Activated naive CD4-positive, alpha-beta T cell (primary cell): ENCODE results near the gene MUC3A.
"Not testable (repeated sequence)": the region's sequence is repeated elsewhere in the genome, so short reads cannot be mapped to it uniquely, and the experiment has no call there.

Experiments
- DNase-seq, 4 experiments: peaks; one replicate each; lab custom pipeline; 2025; lab: John Stamatoyannopoulos, UW

The MUC3A gene

DNA sequence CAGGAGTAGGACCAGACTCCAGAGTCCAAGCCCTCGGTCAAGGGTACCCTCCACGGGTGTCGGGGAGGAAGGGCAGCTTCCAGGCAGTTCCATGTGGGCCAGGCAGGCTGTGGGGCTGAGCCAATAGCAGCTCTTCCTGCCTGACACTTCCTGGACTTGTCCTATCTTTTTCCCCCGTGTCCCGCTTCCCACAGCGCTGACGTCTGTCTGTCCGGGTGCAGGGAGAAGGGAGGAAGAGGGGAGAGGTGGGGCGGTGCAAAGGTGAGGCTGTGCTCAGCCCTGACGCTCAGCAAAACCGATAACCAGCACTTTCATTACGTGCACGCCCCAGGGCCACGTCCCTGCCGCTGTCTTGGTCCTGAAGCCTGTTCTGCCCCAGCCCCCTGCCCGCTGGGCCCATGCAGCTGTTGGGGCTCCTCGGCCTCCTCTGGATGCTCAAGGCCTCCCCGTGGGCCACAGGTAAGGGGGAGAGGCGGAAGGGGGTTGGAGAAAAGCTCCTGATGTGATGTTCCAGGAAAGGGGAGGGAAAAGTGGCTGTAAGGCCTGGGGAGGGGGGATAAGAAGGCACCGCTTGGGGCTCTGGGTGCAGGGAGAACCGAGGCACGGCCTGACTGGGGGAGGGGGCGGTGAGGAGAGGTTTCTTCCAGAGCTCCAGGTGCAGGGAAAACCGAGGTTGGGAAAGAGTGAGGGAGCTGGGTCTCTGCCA, at the start of gene MUC3A:
Gene MUC3A, plus strand, starts transcription at position 308 of the 706 bp plus-strand sequence. Its CDS starts 91 bp downstream, at position 399.
- no peak for DNase-seq

- DNase-seq, result no peak
Observed at GRCh38 chr7:100900978-100901377, 48.4 kb upstream of the MUC3A start.

- no peak for DNase-seq
Observed at GRCh38 chr7:100901921-100902332, 47.4 kb upstream of the MUC3A start.

DNA sequence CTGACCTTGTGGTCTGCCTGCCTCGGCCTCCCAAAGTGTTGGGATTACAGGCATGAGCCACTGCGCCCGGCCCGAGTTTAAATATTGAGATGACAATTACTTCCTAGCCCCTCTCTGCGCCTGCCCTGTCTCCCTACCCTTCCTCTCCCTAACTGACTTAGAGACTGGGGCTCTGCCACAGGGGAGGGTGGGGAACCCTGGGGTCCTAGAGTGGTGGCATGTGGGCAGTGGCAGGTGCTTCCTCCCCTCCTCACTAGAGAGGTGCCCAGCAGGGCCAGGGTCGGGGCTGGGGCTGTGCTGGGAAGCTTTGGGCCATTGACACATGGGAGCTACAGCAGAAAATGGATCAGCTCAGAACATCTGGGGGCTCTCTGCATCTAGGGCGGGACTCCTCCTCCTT, 46.7 kb upstream of the MUC3A start:
- DNase-seq, result no peak

GRCh38 chr7:100908512-100908911, 40.8 kb upstream of the MUC3A start:
- no peak for DNase-seq

DNA sequence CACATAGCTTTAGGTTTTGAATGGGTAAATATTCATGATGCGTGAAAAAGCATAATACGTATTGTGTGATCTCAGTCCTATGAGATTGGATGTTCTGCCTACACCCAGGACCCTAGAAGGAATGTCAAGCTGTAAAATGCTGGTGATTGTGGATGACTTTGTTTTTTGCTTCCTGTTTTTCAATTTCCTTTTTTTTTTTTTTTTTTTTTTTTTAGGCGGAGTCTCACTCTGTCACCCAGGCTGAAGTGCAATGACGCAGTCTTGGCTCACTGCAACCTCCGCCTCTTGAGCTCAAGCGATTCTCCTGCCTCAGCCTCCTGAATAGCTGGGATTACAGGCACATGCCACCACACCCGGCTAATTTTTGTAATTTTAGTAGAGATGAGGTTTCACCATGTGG, 38.9 kb upstream of the MUC3A start:
- not testable (repeated sequence) for DNase-seq

DNA sequence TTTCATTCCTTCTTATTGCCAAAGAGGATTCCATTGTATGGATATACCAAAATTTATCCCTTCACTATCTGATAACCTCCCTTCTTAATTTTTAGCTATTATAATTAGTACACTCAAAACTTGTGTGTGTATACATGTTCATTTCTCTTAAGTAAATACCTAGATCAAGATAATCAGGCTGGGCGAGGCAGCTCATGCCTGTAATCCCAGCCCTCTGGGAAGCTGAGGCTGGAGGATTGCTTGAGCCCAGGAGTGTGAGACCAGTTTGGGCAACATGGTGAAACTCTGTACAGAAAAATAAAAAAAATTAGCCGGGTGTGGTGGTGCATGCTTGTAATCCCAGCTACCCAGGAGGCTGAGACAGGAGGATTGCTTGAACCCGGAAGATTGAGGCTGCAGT, 37.9 kb upstream of the MUC3A start:
- no peak for DNase-seq

- DNase-seq, result no peak
Observed at GRCh38 chr7:100914208-100914878, 35.0 kb upstream of the MUC3A start.

DNA sequence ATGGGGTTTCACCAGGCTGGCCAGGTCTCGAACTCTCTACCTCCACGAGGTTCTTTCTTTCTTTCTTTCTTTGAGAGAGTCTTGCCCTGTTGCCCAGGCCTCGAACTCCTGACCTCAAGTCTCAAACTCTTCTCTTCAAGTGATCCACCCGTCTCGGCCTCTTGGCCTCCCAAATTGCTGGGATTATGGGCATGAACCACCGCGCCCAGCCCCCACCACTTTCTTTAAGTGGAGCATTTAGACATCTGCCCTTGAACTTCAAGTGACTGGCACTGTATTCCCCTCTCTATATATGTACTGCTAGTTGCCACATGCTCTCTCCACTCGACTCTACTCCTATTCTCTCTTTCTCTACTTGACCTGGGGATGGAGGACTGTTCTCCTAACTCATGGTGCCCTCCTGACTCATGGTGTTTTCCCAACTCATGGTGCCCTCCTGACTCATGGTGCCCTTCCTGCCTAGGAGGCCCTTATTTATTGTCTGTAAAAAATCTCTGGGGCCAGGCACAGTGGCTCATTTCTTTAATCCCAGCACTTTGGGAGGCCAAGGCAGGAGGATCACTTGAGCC, 34.4 kb upstream of the MUC3A start:
- DNase-seq, result no peak

DNA sequence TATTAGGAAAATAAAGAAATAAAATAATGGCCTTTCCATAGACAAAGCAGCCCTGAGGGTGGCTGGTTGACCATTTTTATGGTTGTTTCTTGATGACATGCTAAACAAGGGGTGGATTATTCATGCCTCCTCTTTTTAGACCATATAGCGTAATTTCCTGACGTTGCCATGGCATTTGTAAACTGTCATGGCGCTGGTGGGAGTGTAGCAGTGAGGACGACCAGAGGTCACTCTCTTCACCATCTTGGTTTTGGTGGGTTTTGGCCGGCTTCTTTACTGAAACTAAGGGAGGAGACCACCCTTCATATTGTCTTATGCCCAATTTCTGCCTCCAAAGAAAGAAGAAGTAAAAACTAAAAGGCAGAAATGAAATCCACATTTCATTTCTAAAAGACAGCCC, 30.0 kb upstream of the MUC3A start:
- DNase-seq, result not testable (repeated sequence)

- not testable (repeated sequence) for DNase-seq
Observed at GRCh38 chr7:100919779-100920437, 29.4 kb upstream of the MUC3A start.

DNA sequence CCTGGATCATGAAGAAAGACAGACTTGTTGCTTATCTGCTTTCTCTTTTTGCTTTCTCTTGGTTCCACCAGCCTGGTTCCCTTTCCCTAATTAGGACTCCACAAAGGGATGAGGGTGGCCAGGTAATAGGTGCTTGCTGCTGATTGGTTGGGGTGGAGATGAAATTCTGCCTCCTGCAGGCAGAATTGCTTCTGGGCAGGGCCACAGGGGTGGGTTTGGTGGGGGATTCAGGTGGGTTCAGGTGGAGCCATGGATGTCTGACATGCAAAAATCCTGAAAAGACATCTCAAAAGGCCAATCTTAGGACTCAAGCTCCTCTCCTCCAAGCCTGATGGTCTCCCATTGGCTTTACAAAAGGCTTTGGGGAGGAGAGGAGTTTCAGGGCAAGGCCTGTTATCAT, 28.3 kb upstream of the MUC3A start:
- DNase-seq, result no peak

DNA sequence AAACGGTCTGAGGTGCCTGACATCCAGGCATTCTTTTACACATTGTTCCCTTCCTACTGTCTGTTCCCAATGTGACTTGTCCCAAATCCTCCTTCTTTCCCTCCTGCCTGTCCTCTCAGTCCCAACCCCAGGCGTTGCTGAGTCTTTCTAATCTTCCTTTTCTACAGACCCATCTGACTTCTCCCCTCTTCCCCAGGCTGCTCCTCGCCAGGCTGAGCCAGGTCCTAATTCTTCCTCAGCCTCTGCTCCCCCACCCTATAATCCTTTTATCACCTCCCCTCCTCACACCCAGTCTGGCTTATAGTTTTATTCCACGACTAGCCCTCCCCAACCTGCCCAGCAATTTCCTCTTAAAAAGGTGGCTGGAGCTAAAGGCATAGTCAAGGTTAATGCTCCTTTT, 25.7 kb upstream of the MUC3A start:
- DNase-seq, result not testable (repeated sequence)

DNA sequence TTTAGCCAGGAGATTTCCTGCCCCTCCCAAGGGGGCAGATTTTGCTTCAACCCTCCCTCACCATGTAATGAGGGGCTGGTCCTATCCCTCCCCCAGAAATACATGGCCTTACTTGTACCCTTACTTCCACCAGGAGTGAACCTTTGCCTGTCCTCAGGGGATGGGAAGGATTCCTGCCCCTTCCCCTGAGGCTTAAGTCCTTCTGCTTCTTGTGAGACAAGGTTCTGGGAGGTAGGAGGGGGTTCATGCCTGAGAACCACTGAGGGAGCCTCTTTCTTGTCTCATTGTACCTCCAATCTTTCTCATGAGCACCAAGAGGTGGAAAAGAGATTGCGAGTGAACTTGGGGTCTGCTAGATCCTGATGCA, 19.5 kb upstream of the MUC3A start:
- no peak for DNase-seq

- no peak for DNase-seq
Observed at GRCh38 chr7:100933734-100934133, 15.6 kb upstream of the MUC3A start.

- DNase-seq, result not testable (repeated sequence)
Observed at GRCh38 chr7:100935381-100935780, 14.0 kb upstream of the MUC3A start.

DNA sequence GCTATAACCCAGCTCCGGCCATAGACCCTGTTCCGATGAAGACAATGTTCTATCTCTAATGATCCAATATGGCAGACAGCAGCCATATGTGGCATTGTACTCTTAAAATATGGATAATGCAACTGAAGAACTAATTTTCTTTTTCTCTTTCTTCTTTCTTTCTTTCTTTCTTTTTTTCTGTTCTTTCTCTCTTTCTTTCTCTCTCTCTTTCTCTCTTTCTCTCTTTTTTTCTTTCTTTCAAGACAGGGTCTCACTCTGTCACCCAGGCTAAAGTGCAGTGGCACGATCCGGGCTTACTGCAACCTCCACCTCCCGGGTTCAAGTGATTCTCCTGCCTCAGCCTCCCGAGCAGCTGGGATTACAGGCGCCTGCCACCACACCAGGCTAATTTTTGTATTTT, 13.2 kb upstream of the MUC3A start:
- DNase-seq, result not testable (repeated sequence)

GRCh38 chr7:100942045-100942774, 7.1 kb upstream of the MUC3A start:
- no peak for DNase-seq

DNA sequence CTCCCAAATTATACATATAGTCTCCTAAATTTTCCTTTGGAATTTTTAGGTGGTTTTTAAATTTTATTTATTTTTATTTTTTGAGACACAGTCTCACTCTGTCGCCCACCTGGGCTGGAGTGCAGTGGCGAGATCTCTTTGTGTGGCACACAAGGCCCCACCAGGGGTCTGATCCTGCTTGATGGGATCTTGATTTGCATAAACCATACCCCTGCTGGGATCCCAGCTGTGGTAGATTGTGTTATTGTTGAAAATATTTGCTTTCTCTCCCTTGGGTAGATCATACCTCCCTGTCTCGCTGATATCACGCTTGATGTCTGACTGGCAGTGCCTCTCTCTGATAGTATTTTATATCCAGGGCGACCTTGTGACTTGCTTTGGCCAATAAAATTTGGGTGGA, 5.6 kb upstream of the MUC3A start:
- no peak for DNase-seq

- no peak for DNase-seq
Observed at GRCh38 chr7:100944138-100944537, 5.2 kb upstream of the MUC3A start.

DNA sequence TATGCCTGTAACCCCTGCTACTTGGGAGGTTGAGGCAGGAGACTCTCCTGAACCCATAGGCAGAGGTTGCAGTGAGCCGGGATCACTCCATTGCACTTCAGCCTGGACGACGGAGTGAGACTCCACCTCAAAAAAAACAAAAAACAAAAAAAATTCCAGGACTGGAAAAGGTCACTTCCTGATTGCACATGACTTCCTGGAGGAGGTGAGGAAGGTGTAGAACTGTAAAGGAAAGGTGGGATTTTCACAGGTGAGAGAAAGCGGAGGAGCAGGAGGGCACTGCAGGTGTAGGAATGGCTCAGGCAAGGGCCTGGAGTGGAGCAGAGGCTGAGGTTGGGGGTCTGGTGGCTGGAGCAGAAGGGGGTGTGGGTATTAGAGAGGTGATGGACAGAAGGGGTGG, 3.2 kb upstream of the MUC3A start:
- no peak for DNase-seq

- no peak for DNase-seq
Observed at GRCh38 chr7:100946766-100947365, 2.5 kb upstream of the MUC3A start.
